ENCODE data around the gene CEMP1.

Gene CEMP1

GRCh38 chr16:2483939-2484897, 47.0 kb downstream of the CEMP1 start:
- DNase-seq: no peak

- DNase-seq: no peak
These were observed 48.3 kb downstream of the CEMP1 start for GRCh38 chr16:2482708-2483534.

GRCh38 chr16:2482249-2482648, 49.0 kb downstream of the CEMP1 start:
- no peak for DNase-seq

GRCh38 chr16:2481676-2482075, 49.5 kb downstream of the CEMP1 start:
- no peak for DNase-seq

GRCh38 chr16:2480948-2481347, 50.3 kb downstream of the CEMP1 start:
- DNase-seq: no peak
